ENCODE results near the gene CPZ.
"Not testable (repeated sequence)": the region's sequence is repeated elsewhere in the genome, so short reads cannot be mapped to it uniquely, and the experiment has no call there.

- not testable (repeated sequence) for TF ChIP-seq CTCF, POLR2A (IDR thresholded peaks at IDR 0.05)
Observed at GRCh38 chr4:8631896-8632295, 39.3 kb downstream of the CPZ start.

Measured in thyroid gland (tissue), 4 donors.